Dendritic cell treated with granulocyte-macrophage colony-stimulating factor and Interleukin-4, amounts not matched to agents 40 ng/mL and 50 ng/mL, for 4 days (primary cell): ENCODE data around the gene TMEM185B.
A peak's percentile ranks its signal among the peaks of the same experiment; 100 is the strongest.
"Not testable (repeated sequence)": the region's sequence is repeated elsewhere in the genome, so short reads cannot be mapped to it uniquely, and the experiment has no call there.

Experiments
- H3K27ac Mint-ChIP-seq: one replicate; pipeline ENCODE4 v1.8.0; 2022; ENCODE audit warnings: mild to moderate bottlenecking, mixed read lengths
- H3K27me3 Mint-ChIP-seq: one replicate; pipeline ENCODE4 v1.8.0; 2022; ENCODE audit warnings: mild to moderate bottlenecking, mixed read lengths
- H3K36me3 Mint-ChIP-seq: one replicate; pipeline ENCODE4 v1.8.0; 2022; ENCODE audit warnings: low read depth, mixed read lengths
- H3K4me1 Mint-ChIP-seq: one replicate; pipeline ENCODE4 v1.8.0; 2022; ENCODE audit warnings: low read depth, mixed read lengths
- H3K4me3 Mint-ChIP-seq: one replicate; pipeline ENCODE4 v1.8.0; 2022; ENCODE audit warnings: mild to moderate bottlenecking, moderate library complexity, mixed read lengths
- H3K9me3 Mint-ChIP-seq: one replicate; pipeline ENCODE4 v1.8.0; 2022; ENCODE audit warnings: mixed read lengths
- intact Hi-C: fragments of 100-400 bp; cut with micrococcal nuclease; formaldehyde crosslinking; loops from one replicate; pipeline ENCODE4 v1.15.0; 2022

The TMEM185B gene

GRCh38 chr2:120244656-120245519, 21.7 kb upstream of the TMEM185B start:
- Mint-ChIP-seq H3K9me3 (peaks cover 12% of the 10 kb centered on the region), H3K36me3 (peaks cover 13% of the 10 kb centered on the region), H3K4me3 (no peak overlapping the region), H3K4me1 (peaks cover 30% of the 10 kb centered on the region), H3K27me3 (peaks cover 26% of the 10 kb centered on the region), H3K27ac (peak overlapping the region; percentile 18)
- intact Hi-C loops: no loop called here

GRCh38 chr2:120243875-120244553, 20.8 kb upstream of the TMEM185B start:
- peaks cover 20% of the 10 kb centered on the region for H3K27me3 Mint-ChIP-seq
- intact Hi-C loops: no loop called here
- peak overlapping the region; percentile 87 for H3K27ac Mint-ChIP-seq
- peaks cover 39% of the 10 kb centered on the region for H3K4me1 Mint-ChIP-seq
- peaks cover 13% of the 10 kb centered on the region for H3K36me3 Mint-ChIP-seq
- peaks cover 12% of the 10 kb centered on the region for H3K9me3 Mint-ChIP-seq
- no peak overlapping the region for H3K4me3 Mint-ChIP-seq

GRCh38 chr2:120243211-120243610, 20.0 kb upstream of the TMEM185B start:
- Mint-ChIP-seq H3K27me3 (peaks cover 13% of the 10 kb centered on the region), H3K27ac (peak overlapping the region; percentile 87), H3K4me3 (peak overlapping the region; percentile 37), H3K9me3 (peaks cover 12% of the 10 kb centered on the region), H3K36me3 (peaks cover 13% of the 10 kb centered on the region), H3K4me1 (peaks cover 47% of the 10 kb centered on the region)
- intact Hi-C loops: no loop called here

- peaks cover 12% of the 10 kb centered on the region for H3K9me3 Mint-ChIP-seq
- H3K27me3 Mint-ChIP-seq: peaks cover 10% of the 10 kb centered on the region
- H3K36me3 Mint-ChIP-seq: peaks cover 13% of the 10 kb centered on the region
- H3K4me3 Mint-ChIP-seq: no peak overlapping the region
- H3K27ac Mint-ChIP-seq: peak overlapping the region; percentile 87
- H3K4me1 Mint-ChIP-seq: peaks cover 62% of the 10 kb centered on the region
- intact Hi-C loops: no loop called here
Measured at GRCh38 chr2:120241684-120242083, 18.5 kb upstream of the TMEM185B start.

- Mint-ChIP-seq H3K27me3 (peaks cover 6% of the 10 kb centered on the region), H3K9me3 (peaks cover 12% of the 10 kb centered on the region), H3K4me1 (peaks cover 64% of the 10 kb centered on the region), H3K36me3 (peaks cover 13% of the 10 kb centered on the region), H3K4me3 (no peak overlapping the region), H3K27ac (peak overlapping the region; percentile 87)
- intact Hi-C loops: no loop called here
Measured at GRCh38 chr2:120240901-120241429, 17.8 kb upstream of the TMEM185B start.

GRCh38 chr2:120239488-120240287, 16.5 kb upstream of the TMEM185B start:
- Mint-ChIP-seq H3K27me3 (peaks cover 6% of the 10 kb centered on the region), H3K4me1 (peaks cover 64% of the 10 kb centered on the region), H3K4me3 (no peak overlapping the region), H3K9me3 (peaks cover 12% of the 10 kb centered on the region), H3K27ac (peak overlapping the region; percentile 55), H3K36me3 (peaks cover 13% of the 10 kb centered on the region)
- intact Hi-C loops: no loop called here

- no peak overlapping the region for H3K4me3 Mint-ChIP-seq
- peaks cover 64% of the 10 kb centered on the region for H3K4me1 Mint-ChIP-seq
- H3K27ac Mint-ChIP-seq: peak overlapping the region; percentile 55
- peaks cover 9% of the 10 kb centered on the region for H3K36me3 Mint-ChIP-seq
- peaks cover 6% of the 10 kb centered on the region for H3K27me3 Mint-ChIP-seq
- H3K9me3 Mint-ChIP-seq: peaks cover 6% of the 10 kb centered on the region
- intact Hi-C loops: no loop called here
Measured at GRCh38 chr2:120238728-120239487, 15.7 kb upstream of the TMEM185B start.

GRCh38 chr2:120237491-120237902, 14.3 kb upstream of the TMEM185B start:
- Mint-ChIP-seq H3K27ac (peak overlapping the region; percentile 55), H3K4me1 (peaks cover 64% of the 10 kb centered on the region), H3K9me3 (no peaks in the 10 kb centered on the region), H3K36me3 (no peaks in the 10 kb centered on the region), H3K27me3 (peaks cover 6% of the 10 kb centered on the region), H3K4me3 (no peak overlapping the region)
- intact Hi-C loops: no loop called here

GRCh38 chr2:120236791-120237190, 13.6 kb upstream of the TMEM185B start:
- Mint-ChIP-seq H3K27ac (peak overlapping the region; percentile 33), H3K36me3 (no peaks in the 10 kb centered on the region), H3K27me3 (peaks cover 6% of the 10 kb centered on the region), H3K9me3 (no peaks in the 10 kb centered on the region), H3K4me1 (peaks cover 63% of the 10 kb centered on the region), H3K4me3 (no peak overlapping the region)
- intact Hi-C loops: no loop called here

GRCh38 chr2:120236316-120236715, 13.1 kb upstream of the TMEM185B start:
- no peaks in the 10 kb centered on the region for H3K9me3 Mint-ChIP-seq
- intact Hi-C loops: no loop called here
- no peak overlapping the region for H3K4me3 Mint-ChIP-seq
- H3K27ac Mint-ChIP-seq: peak overlapping the region; percentile 33
- peaks cover 6% of the 10 kb centered on the region for H3K27me3 Mint-ChIP-seq
- peaks cover 60% of the 10 kb centered on the region for H3K4me1 Mint-ChIP-seq
- no peaks in the 10 kb centered on the region for H3K36me3 Mint-ChIP-seq

- Mint-ChIP-seq H3K4me3 (no peak overlapping the region), H3K9me3 (no peaks in the 10 kb centered on the region), H3K36me3 (no peaks in the 10 kb centered on the region), H3K27me3 (peaks cover 6% of the 10 kb centered on the region), H3K4me1 (peaks cover 59% of the 10 kb centered on the region), H3K27ac (no peak overlapping the region)
- intact Hi-C loops: no loop called here
Measured at GRCh38 chr2:120235681-120236080, 12.5 kb upstream of the TMEM185B start.

- H3K9me3 Mint-ChIP-seq, H3K36me3 Mint-ChIP-seq, H3K27me3 Mint-ChIP-seq, intact Hi-C loops, H3K4me3 Mint-ChIP-seq, H3K27ac Mint-ChIP-seq: not testable (repeated sequence)
- H3K4me1 Mint-ChIP-seq: peaks cover 57% of the 10 kb centered on the region
Measured at GRCh38 chr2:120235158-120235557, 12.0 kb upstream of the TMEM185B start.

- peak overlapping the region; percentile 85 for H3K27ac Mint-ChIP-seq
- no peaks in the 10 kb centered on the region for H3K9me3 Mint-ChIP-seq
- intact Hi-C loops: no loop called here
- no peak overlapping the region for H3K4me3 Mint-ChIP-seq
- no peaks in the 10 kb centered on the region for H3K36me3 Mint-ChIP-seq
- H3K27me3 Mint-ChIP-seq: peaks cover 11% of the 10 kb centered on the region
- H3K4me1 Mint-ChIP-seq: peaks cover 41% of the 10 kb centered on the region
Measured at GRCh38 chr2:120233292-120233691, 10.1 kb upstream of the TMEM185B start.
